ENCODE results near the gene MED19. TPM values are rescaled to one million over a fixed set of nuclear protein-coding genes. Genes with fewer than 3 reads are reported as not detected.
"Not testable (repeated sequence)": the region's sequence is repeated elsewhere in the genome, so short reads cannot be mapped to it uniquely, and the experiment has no call there.

The MED19 gene
- 6.1 TPM for total RNA-seq

GRCh38 chr11:57711414-57712255 is at the start of gene MED19:
MED19 (minus strand) TSS chr11:57712215; CDS start chr11:57712179, 36 bp downstream.
- ATAC-seq (peak; percentile 80), DNase-seq (ENCODE audit: low spot score) (peak; percentile 89)

DNA sequence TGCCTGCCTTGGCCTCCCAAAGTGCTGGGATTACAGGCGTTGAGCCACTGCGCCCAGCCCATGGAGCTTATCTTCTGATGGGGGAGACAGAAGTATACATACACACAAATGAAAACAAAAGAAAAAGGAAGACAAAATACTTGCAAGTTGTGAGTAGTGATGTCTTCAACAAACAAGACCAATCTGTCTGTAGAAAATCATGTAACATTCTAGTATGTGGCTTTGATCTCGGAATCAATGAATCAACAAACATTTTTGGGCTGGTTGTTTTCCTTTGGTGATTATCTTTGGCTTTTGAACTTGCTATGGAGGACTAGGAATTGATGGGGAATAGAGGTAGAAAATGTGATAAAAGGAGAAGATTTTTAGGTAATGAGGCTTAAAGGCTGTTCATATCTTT is 46.2 kb upstream of the MED19 start:
- ATAC-seq (no peak), DNase-seq (ENCODE audit: low spot score) (no peak)

DNA sequence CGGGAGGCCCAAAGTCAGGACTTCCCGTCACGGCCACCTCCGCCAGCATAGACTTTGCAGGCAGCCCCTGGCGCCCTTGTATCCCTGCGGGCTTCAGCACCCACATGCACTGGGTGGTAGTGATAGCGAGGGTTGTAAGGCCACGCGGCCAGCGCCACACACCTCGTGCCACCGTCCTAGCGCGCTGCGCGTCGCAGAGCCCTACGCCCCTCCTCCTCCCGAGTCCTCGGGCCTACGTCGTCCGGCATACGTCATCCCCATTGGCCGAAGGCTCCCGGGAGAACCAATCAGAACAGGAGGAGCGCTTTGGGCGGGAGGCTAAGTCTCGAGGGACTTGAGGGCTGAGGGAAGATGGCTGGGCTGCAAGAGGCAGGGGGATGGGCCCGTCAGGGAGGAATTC is 40.9 kb upstream of the MED19 start:
- ATAC-seq: no peak

DNA sequence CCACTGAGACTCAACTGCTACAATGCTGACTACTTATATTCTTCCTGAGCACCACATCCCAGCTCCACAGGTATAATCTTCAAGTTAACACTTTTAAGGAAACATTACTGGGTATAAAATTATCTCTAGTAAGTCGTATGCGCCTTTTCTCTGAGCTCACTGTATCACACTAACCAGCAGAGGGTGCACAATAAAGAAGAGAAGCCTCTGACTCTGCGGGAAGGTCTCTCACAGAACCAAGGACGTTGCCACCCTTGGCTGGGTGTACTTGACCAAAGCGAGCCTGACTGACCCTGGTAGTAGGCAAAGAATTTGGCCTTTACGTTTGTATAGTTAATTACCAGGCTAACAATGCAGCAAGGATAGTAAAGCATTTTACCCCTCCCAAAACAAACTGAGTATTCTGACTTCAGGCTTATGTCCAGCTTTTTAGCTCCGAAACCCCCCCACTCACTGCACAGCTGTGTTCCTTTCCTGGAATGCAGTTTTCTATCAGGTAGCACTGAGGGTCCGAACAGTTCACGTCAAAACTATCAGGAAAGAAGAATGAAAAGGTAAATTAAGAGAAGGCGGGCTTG is 39.8 kb upstream of the MED19 start, which contains the start of gene BTBD18:
Gene BTBD18 (minus strand): TSS at position 144 of the 578 bp plus-strand sequence. CDS start 631 bp downstream, outside the sequence.
- DNase-seq (ENCODE audit: low spot score) (no peak), ATAC-seq (peak; percentile 96)

More for the DNA sequence above, 40.9 kb upstream of the MED19 start:
- no peak for DNase-seq (ENCODE audit: low spot score)

- ATAC-seq: no peak
- no peak for DNase-seq (ENCODE audit: low spot score)
Observed at GRCh38 chr11:57751176-57751575, 39.2 kb upstream of the MED19 start.

- ATAC-seq (no peak), DNase-seq (ENCODE audit: low spot score) (no peak)
Observed at GRCh38 chr11:57746920-57747319, 34.9 kb upstream of the MED19 start.

- no peak for DNase-seq (ENCODE audit: low spot score)
Observed at GRCh38 chr11:57745206-57745605, 33.2 kb upstream of the MED19 start.

DNA sequence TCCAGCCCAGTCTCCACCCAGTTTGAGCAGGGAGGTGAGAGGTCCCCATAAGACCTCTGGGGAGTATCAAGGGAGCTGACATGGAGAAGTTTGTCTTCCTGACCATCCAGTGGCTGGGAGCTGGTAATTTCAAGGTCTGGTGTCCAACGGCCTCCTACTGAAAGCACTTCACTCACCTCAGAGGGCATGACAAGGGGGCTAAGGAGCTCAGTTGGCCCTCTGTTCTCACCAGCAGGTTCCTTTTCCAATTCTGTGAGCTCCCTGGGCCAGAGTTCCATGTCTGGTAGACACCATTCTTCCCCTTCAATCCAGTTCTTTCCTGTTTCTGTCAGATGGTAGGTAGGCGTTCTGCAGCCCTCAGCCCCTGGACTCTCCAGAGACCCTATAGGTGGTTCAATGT is 32.3 kb upstream of the MED19 start:
- ATAC-seq: no peak

More at GRCh38 chr11:57745206-57745605, 33.2 kb upstream of the MED19 start:
- ATAC-seq: no peak

DNA sequence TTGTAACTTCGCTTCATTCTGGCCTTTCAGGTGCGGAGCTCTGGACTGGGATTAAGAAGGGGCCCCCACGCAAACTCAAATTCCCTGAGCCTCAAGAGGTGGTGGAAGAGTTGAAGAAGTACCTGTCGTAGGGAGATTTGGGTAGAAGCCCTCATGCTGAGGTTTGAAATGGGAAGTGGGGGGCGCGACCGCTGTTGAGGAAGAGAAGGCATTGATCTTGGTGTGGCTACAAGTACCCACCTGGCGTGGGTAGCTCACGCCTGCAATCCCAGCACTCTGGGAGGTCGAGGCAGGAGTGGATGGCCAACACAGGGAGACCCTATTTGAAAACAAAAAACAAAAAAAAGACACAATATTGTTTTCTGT is 30.1 kb upstream of the MED19 start:
- no peak for DNase-seq (ENCODE audit: low spot score)
- ATAC-seq: no peak

More for the DNA sequence above, 32.3 kb upstream of the MED19 start:
- no peak for DNase-seq (ENCODE audit: low spot score)

- ATAC-seq (peak; percentile 99), DNase-seq (ENCODE audit: low spot score) (peak; percentile 97)
Observed at GRCh38 chr11:57741132-57742086, 29.4 kb upstream of the MED19 start, which contains the start of gene SELENOH. SELENOH (plus strand) TSS chr11:57741491; CDS start chr11:57741596, 105 bp downstream.

DNA sequence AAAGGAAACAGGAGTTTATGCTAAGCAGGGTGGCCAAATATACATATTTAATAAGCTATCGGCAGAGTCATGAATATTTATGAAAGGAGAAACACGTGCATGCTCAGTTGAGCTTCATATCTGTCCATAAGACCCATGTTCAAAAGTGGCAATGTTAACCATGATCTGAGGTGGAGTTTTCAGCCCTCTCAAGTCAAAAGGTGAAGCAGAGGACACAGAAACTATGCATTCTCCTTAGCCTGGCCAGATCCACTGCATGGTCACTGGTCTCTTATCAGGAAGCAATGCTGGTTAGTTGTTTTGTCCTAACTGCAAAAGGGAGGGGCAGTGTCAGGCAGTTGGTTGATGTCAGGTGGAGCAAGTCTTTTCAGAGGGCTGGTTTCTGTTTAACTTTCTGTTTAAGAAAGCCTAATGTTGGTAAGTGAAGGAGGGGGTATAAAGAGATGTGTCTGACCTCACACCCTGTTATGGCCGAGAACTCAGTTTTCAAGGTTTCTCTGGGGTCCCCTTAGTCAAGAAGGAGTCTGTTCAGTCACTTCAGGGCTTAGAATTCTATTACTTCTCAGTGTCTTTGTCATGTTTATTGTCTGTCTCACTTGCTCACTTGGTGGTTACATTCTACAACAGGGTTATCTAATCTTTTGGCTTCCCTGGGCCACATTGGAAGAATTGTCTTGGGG is 23.7 kb upstream of the MED19 start:
- ATAC-seq (no peak), DNase-seq (ENCODE audit: low spot score) (no peak)

DNA sequence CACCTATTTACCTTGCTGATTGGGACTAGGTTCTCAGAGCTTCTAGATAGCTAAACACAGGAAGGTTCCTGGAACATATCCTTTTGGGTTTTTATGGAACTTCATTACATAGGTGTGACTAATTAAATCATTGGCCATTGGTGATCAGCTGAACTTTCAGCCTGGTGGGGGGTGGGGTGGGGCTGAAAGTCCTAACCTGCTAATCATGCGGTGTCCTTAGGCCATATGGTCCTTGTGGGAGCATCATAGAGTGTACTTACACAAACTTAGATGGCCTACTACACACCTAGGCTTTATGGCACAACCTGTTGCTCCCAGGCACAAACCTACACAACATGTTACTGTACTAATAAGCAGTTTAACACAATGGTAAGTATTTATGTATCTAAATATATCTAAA is 20.6 kb upstream of the MED19 start:
- DNase-seq (ENCODE audit: low spot score) (no peak), ATAC-seq (no peak)

DNA sequence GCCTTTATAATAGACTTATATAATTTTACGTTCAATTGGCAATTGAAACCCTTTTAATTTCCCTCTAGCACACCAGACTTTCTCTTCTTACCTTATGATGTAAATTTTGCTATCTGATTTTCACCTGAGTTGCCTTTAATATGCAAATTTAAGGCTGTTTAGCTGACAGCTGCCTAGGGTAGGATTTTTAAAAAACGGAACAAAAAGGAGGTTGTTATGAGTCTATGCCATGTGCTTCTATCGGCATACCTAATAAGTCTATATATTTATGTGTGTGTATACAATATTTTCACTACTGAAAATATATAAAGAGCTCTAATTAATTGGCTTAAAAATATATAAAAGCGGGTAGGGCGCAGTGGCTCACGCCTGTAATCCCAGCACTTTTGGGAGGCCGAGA is 17.5 kb upstream of the MED19 start:
- ATAC-seq (no peak), DNase-seq (ENCODE audit: low spot score) (no peak)

GRCh38 chr11:57728829-57729228 is 16.8 kb upstream of the MED19 start:
- no peak for DNase-seq (ENCODE audit: low spot score)
- no peak for ATAC-seq

GRCh38 chr11:57727185-57727584 is 15.2 kb upstream of the MED19 start:
- DNase-seq (ENCODE audit: low spot score): no peak
- ATAC-seq: no peak

DNA sequence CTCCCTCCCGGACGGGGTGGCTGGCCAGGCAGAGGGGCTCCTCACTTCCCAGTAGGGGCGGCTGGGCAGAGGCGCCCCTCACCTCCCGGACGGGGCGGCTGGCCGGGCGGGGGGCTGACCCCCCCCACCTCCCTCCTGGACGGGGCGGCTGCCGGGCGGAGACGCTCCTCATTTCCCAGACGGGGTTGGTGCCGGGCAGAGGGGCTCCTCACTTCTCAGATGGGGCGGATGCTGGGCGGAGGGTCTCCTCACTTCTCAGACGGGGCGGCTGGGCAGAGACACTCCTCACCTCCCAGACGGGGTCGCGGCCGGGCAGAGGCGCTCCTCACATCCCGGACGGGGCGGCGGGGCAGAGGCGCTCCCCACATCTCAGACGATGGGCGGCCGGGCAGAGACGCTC is 4.7 kb upstream of the MED19 start:
- ATAC-seq; DNase-seq (ENCODE audit: low spot score): not testable (repeated sequence)

- no peak for ATAC-seq
- DNase-seq (ENCODE audit: low spot score): no peak
Observed at GRCh38 chr11:57713835-57714234, 1.8 kb upstream of the MED19 start.

DNA sequence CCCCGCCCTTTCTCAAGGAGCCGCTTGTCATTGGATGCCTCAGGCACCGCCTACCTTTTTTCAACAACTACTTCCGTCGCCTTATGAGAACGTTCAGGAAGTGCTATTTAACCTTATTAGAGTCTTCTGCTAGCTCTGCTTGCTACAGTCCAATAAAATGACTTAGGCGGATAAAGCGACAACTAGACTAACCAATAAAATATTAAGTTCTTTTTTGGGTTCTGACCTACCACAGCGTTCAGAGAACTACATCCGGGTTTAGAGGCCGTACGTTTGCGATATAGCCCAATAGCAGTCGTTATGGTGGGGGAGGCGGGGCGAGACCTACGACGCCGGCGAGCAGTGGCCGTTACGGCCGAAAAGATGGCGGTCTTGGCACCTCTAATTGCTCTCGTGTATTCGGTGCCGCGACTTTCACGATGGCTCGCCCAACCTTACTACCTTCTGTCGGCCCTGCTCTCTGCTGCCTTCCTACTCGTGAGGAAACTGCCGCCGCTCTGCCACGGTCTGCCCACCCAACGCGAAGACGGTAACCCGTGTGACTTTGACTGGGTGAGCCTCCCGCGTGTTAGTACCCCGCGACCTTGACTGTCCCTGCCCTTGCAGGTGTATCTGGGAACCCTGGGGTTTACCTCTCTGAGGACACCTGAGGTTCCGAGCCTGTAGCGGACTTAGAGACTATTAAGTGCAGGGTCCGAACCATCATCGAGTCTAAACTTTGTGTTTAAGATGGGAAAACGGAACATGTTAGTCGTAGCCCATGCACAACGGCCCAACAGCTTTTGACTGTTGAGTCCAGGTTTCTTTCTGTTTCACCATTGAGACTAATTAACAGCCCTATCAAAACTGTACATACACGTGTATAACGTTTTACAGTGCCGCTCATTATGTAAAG is 488 bp upstream of the MED19 start, which contains the start of gene TMX2:
Gene TMX2 (plus strand): TSS at position 338 of the 895 bp plus-strand sequence. CDS start 26 bp downstream, at position 364.
- DNase-seq (ENCODE audit: low spot score) (peak; percentile 93), ATAC-seq (peak; percentile 91)

GRCh38 chr11:57709802-57710367 is 2.1 kb downstream of the MED19 start:
- ATAC-seq: no peak
- no peak for DNase-seq (ENCODE audit: low spot score)
